Measurements from ENCODE around the gene KHDRBS2. TPM values are rescaled to one million over a fixed set of nuclear protein-coding genes. Genes with fewer than 3 reads are reported as not detected.

KHDRBS2 gene
- total and polyA plus RNA-seq, 2 donors (not counting 3 experiments of a cell fraction or from before 2014, with no cell fraction given), result not detected

GRCh38 chr6:62283796-62284411 lies 2.1 kb downstream of the KHDRBS2 start:
- BruUV-seq (replicated peaks), result no TSS peak
- no peak for FAIRE-seq
- Histone ChIP-seq H2AFZ (ENCODE audit: low read depth, low read length) (no peak overlapping the region), H3K4me1 (ENCODE audit: control insufficient read depth, extremely low read depth, insufficient read depth, low read length) (no peaks in the 10 kb centered on the region), H4K20me1 (replicated peaks; ENCODE audit: control insufficient read depth, extremely low read depth, insufficient read depth, low read length) (no peaks in the 10 kb centered on the region), H3K27ac (ENCODE audit: insufficient read depth, low read depth, low read length) (no peak overlapping the region), H3K4me3 (replicated peaks in 1 of 3; ENCODE audit: insufficient read depth in 1 of 3, low read depth in 1 of 3, low read length in 3 of 3) (no peak overlapping the region), H3K9me3 (replicated peaks; ENCODE audit: control insufficient read depth, insufficient read depth, low read length) (no peaks in the 10 kb centered on the region), H3K79me2 (ENCODE audit: control insufficient read depth, insufficient read depth, low read length) (no peaks in the 10 kb centered on the region), H3K9me1 (replicated peaks; ENCODE audit: control insufficient read depth, extremely low read depth, insufficient read depth, low read length) (no peaks in the 10 kb centered on the region), H3K36me3 (ENCODE audit: control insufficient read depth in 2 of 2, extremely low read depth in 1 of 2, insufficient read depth in 2 of 2, low read length in 2 of 2) (no peaks in the 10 kb centered on the region), H3K9ac (replicated peaks; ENCODE audit: extremely low read depth, insufficient read depth, low read length) (no peak overlapping the region), H3K27me3 (ENCODE audit: control insufficient read depth in 2 of 2, insufficient read depth in 2 of 2, low read length in 2 of 2) (no peaks in the 10 kb centered on the region), H3K4me2 (ENCODE audit: insufficient read depth, low read length) (no peak overlapping the region)
- POLR2A ChIA-PET, result no interaction called here
- no peak for TF ChIP-seq POLR2AphosphoS5 (IDR thresholded peaks at IDR 0.05; ENCODE audit: insufficient read depth, low read depth, low read length)
- TF ChIP-seq CTCF (IDR thresholded peaks at IDR 0.05; ENCODE audit: extremely low read depth in 1 of 2, insufficient read depth in 1 of 2, low read depth in 1 of 2, low read length in 2 of 2), result peak in 1 of 2 donors; percentile 12
- dilution Hi-C loops (cut with MboI; ENCODE audit: extremely low pct_ligation_motif_present, low sequenced_read_pairs), result no loop called here
- CTCF ChIA-PET, result no interaction called here
- DNase-seq (ENCODE audit: low read depth, low spot score), result no peak
- intact Hi-C loops (cut with micrococcal nuclease), result no loop called here

- Histone ChIP-seq H3K27ac (ENCODE audit: insufficient read depth, low read depth, low read length) (no peak overlapping the region), H3K4me2 (ENCODE audit: insufficient read depth, low read length) (no peak overlapping the region), H3K36me3 (ENCODE audit: control insufficient read depth in 2 of 2, extremely low read depth in 1 of 2, insufficient read depth in 2 of 2, low read length in 2 of 2) (no peaks in the 10 kb centered on the region), H3K9ac (replicated peaks; ENCODE audit: extremely low read depth, insufficient read depth, low read length) (no peak overlapping the region), H3K27me3 (ENCODE audit: control insufficient read depth in 2 of 2, insufficient read depth in 2 of 2, low read length in 2 of 2) (no peaks in the 10 kb centered on the region), H3K4me3 (replicated peaks in 1 of 3; ENCODE audit: insufficient read depth in 1 of 3, low read depth in 1 of 3, low read length in 3 of 3) (no peak overlapping the region), H3K4me1 (ENCODE audit: control insufficient read depth, extremely low read depth, insufficient read depth, low read length) (no peaks in the 10 kb centered on the region), H2AFZ (ENCODE audit: low read depth, low read length) (no peak overlapping the region), H3K9me1 (replicated peaks; ENCODE audit: control insufficient read depth, extremely low read depth, insufficient read depth, low read length) (no peaks in the 10 kb centered on the region), H4K20me1 (replicated peaks; ENCODE audit: control insufficient read depth, extremely low read depth, insufficient read depth, low read length) (no peaks in the 10 kb centered on the region), H3K9me3 (replicated peaks; ENCODE audit: control insufficient read depth, insufficient read depth, low read length) (no peaks in the 10 kb centered on the region), H3K79me2 (ENCODE audit: control insufficient read depth, insufficient read depth, low read length) (no peaks in the 10 kb centered on the region)
- intact Hi-C loops (cut with micrococcal nuclease), result no loop called here
- no peak for DNase-seq (ENCODE audit: low read depth, low spot score)
- no peak for FAIRE-seq
- BruUV-seq (replicated peaks), result no TSS peak
- no peak for TF ChIP-seq FOS (IDR thresholded peaks at IDR 0.05; ENCODE audit: borderline replicate concordance, insufficient read depth, low read length)
- no peak for TF ChIP-seq POLR2AphosphoS5 (IDR thresholded peaks at IDR 0.05; ENCODE audit: insufficient read depth, low read depth, low read length)
- no peak for TF ChIP-seq POLR2A (IDR thresholded peaks at IDR 0.05; ENCODE audit: low read depth, low read length)
- TF ChIP-seq GATA2 (IDR thresholded peaks at IDR 0.05; ENCODE audit: insufficient read depth, insufficient read length, low read depth, low read length), result no peak
- no peak for TF ChIP-seq MAX (IDR thresholded peaks at IDR 0.05; ENCODE audit: insufficient read depth, insufficient read length)
- TF ChIP-seq JUN (IDR thresholded peaks at IDR 0.05; ENCODE audit: borderline replicate concordance, insufficient read depth, insufficient read length, low read depth), result no peak
- TF ChIP-seq EZH2 (IDR thresholded peaks at IDR 0.05; ENCODE audit: borderline replicate concordance, low read depth, low read length, severe bottlenecking), result no peak
- TF ChIP-seq MYC (IDR thresholded peaks at IDR 0.05; ENCODE audit: low read depth, low read length), result no peak
- no peak for TF ChIP-seq CTCF (IDR thresholded peaks at IDR 0.05; ENCODE audit: extremely low read depth in 1 of 2, insufficient read depth in 1 of 2, low read depth in 1 of 2, low read length in 2 of 2)
- dilution Hi-C loops (cut with MboI; ENCODE audit: extremely low pct_ligation_motif_present, low sequenced_read_pairs), result no loop called here
- ChIA-PET CTCF (no interaction called here), POLR2A (no interaction called here)
Measured at GRCh38 chr6:62283365-62283764, 2.7 kb downstream of the KHDRBS2 start.

Measured in endothelial cell of umbilical vein (primary cell).